WTC11 (cell line): ENCODE measurements around the gene PTPRN2. TPM values are rescaled to one million over a fixed set of nuclear protein-coding genes. Genes with fewer than 3 reads are reported as not detected.

Source experiments
- ATAC-seq: fragments of 200-7000 bp; cut with Tn5 transposase; 2 replicates; pipeline ENCODE4 v1.10.0; 2021; ENCODE audit warnings: mild to moderate bottlenecking, moderate library complexity
- CTCF ChIA-PET: fragments of 300-600 bp; sonication (Branson Sonifier 250); formaldehyde crosslinking; loops from one replicate; lab custom pipeline; 2021; ENCODE audit warnings: antibody characterized with exemption; lab: Charles Lee
- POLR2A ChIA-PET: fragments of 350-600 bp; sonication (Branson Sonifier 250); formaldehyde crosslinking; loops from one replicate; lab custom pipeline; 2021; ENCODE audit warnings: antibody characterized with exemption; lab: Charles Lee
- DNase-seq: peaks from one replicate; pipeline ENCODE4 v3.0.0; 2021; ENCODE audit warnings: low spot score
- H3K27ac Mint-ChIP-seq: 2 replicates; pipeline ENCODE4 v1.8.0; 2021; ENCODE audit warnings: mixed read lengths
- H3K27me3 Mint-ChIP-seq: 2 replicates; pipeline ENCODE4 v1.8.0; 2021; ENCODE audit warnings: low read depth, mild to moderate bottlenecking, moderate library complexity, mixed read lengths
- H3K36me3 Mint-ChIP-seq: 2 replicates; pipeline ENCODE4 v1.8.0; 2021; ENCODE audit warnings: mixed read lengths
- H3K4me1 Mint-ChIP-seq: 2 replicates; pipeline ENCODE4 v1.8.0; 2022; ENCODE audit warnings: mixed read lengths
- H3K4me3 Mint-ChIP-seq: 2 replicates; pipeline ENCODE4 v1.8.0; 2021; ENCODE audit warnings: mild to moderate bottlenecking, moderate library complexity, mixed read lengths
- H3K9me3 Mint-ChIP-seq: 2 replicates; pipeline ENCODE4 v1.8.0; 2021; ENCODE audit warnings: mixed read lengths
- AFF4 ChIP-seq: sonication (generic); formaldehyde crosslinking; IDR thresholded peaks from 2 replicates; pipeline ENCODE4 v1.8.1; 2023; ENCODE audit warnings: mild to moderate bottlenecking, missing genetic modification reagents, borderline replicate concordance
- AR ChIP-seq: fragments of 250-450 bp; sonication (Bioruptor Pico); IDR thresholded peaks from 2 replicates; pipeline ENCODE4 v1.9.0; 2021; ENCODE audit warnings: mild to moderate bottlenecking
- ATF6 ChIP-seq: sonication (generic); formaldehyde crosslinking; IDR thresholded peaks from 2 replicates; pipeline ENCODE4 v1.8.1; 2023; ENCODE audit warnings: mild to moderate bottlenecking, missing genetic modification reagents
- CREM ChIP-seq: sonication (generic); formaldehyde crosslinking; IDR thresholded peaks from 2 replicates; pipeline ENCODE4 v1.8.1; 2022; ENCODE audit warnings: mild to moderate bottlenecking, missing genetic modification reagents, moderate library complexity
- E2F1 ChIP-seq: sonication (generic); formaldehyde crosslinking; IDR thresholded peaks from 2 replicates; pipeline ENCODE4 v1.8.0; 2022; ENCODE audit warnings: mild to moderate bottlenecking, missing genetic modification reagents
- ELF4 ChIP-seq: sonication (generic); formaldehyde crosslinking; IDR thresholded peaks from 2 replicates; pipeline ENCODE4 v1.8.1; 2022; ENCODE audit warnings: low read depth, mild to moderate bottlenecking, moderate library complexity, missing genetic modification reagents
- EMX1 ChIP-seq: fragments of 250-450 bp; sonication (Bioruptor Pico); IDR thresholded peaks from 2 replicates; pipeline ENCODE4 v1.8.0; 2021; ENCODE audit warnings: mild to moderate bottlenecking
- FOXP4 ChIP-seq: sonication (generic); formaldehyde crosslinking; IDR thresholded peaks from 2 replicates; pipeline ENCODE4 v1.8.0; 2022; ENCODE audit warnings: mild to moderate bottlenecking, missing genetic modification reagents
- GRHL2 ChIP-seq: fragments of 250-450 bp; sonication (Bioruptor Pico); IDR thresholded peaks from 2 replicates; pipeline ENCODE4 v1.8.0; 2022; ENCODE audit warnings: mild to moderate bottlenecking, moderate library complexity; ENCODE audit not compliant: insufficient replicate concordance, severe bottlenecking
- NFE2L1 ChIP-seq: sonication (generic); formaldehyde crosslinking; IDR thresholded peaks from 2 replicates; pipeline ENCODE4 v1.8.1; 2023; ENCODE audit warnings: missing genetic modification reagents
- SMAD4 ChIP-seq: sonication (generic); formaldehyde crosslinking; IDR thresholded peaks from 2 replicates; pipeline ENCODE4 v1.8.0; 2022; ENCODE audit warnings: mild to moderate bottlenecking, missing genetic modification reagents
- TEAD1 ChIP-seq: sonication (generic); formaldehyde crosslinking; IDR thresholded peaks from 2 replicates; pipeline ENCODE4 v1.8.0; 2022; ENCODE audit warnings: mild to moderate bottlenecking, missing genetic modification reagents
- TP53 ChIP-seq: sonication (generic); formaldehyde crosslinking; IDR thresholded peaks from 2 replicates; pipeline ENCODE4 v1.8.1; 2023; ENCODE audit warnings: mild to moderate bottlenecking, missing genetic modification reagents
- ZNF396 ChIP-seq: fragments of 250-450 bp; sonication (Bioruptor Pico); IDR thresholded peaks from 2 replicates; pipeline ENCODE4 v1.8.0; 2021; ENCODE audit warnings: mild to moderate bottlenecking, moderate library complexity, borderline replicate concordance
- ZNF512 ChIP-seq: sonication (generic); formaldehyde crosslinking; IDR thresholded peaks from 2 replicates; pipeline ENCODE4 v1.8.1; 2022; ENCODE audit warnings: missing genetic modification reagents, borderline replicate concordance
- total RNA-seq: library from RNA; stranded (reverse); gene quantifications from 3 replicates; pipeline ENCODE4 v1.2.3, GENCODE V29; 2021

The PTPRN2 gene
- total RNA-seq, 1 experiment from 2014 or later = 4.7 TPM

GRCh38 chr7:158550886-158551452, 36.7 kb downstream of the PTPRN2 start:
- TF ChIP-seq FOXP4 (CRISPR knock-in tag) = no peak
- Mint-ChIP-seq H3K4me3 (no peak overlapping the region), H3K4me1 (peaks cover 20% of the 10 kb centered on the region), H3K36me3 (no peaks in the 10 kb centered on the region), H3K27ac (no peak overlapping the region), H3K9me3 (no peaks in the 10 kb centered on the region), H3K27me3 (peaks cover 9% of the 10 kb centered on the region)
- ChIA-PET POLR2A (no interaction called here), CTCF (no interaction called here)
- no peak for DNase-seq
- no peak for ATAC-seq

GRCh38 chr7:158550394-158550700, 37.3 kb downstream of the PTPRN2 start:
- TF ChIP-seq NFE2L1 (CRISPR knock-in tag) = no peak
- TF ChIP-seq AR (CRISPR knock-in tag) = no peak
- TF ChIP-seq EMX1 (CRISPR knock-in tag) = no peak
- no peak for TF ChIP-seq E2F1 (CRISPR knock-in tag)
- no peak for TF ChIP-seq AFF4
- no peak for TF ChIP-seq TP53
- no peak for TF ChIP-seq CREM (CRISPR knock-in tag)
- TF ChIP-seq ELF4 (CRISPR knock-in tag) = no peak
- TF ChIP-seq ZNF512 (CRISPR knock-in tag) = no peak
- no peak for TF ChIP-seq SMAD4
- no peak for TF ChIP-seq ATF6 (CRISPR knock-in tag)
- TF ChIP-seq TEAD1 = no peak
- TF ChIP-seq GRHL2 (CRISPR knock-in tag) = no peak
- no peak for TF ChIP-seq ZNF396
- no peaks in the 10 kb centered on the region for H3K9me3 Mint-ChIP-seq
- DNase-seq = no peak
- peaks cover 9% of the 10 kb centered on the region for H3K27me3 Mint-ChIP-seq
- H3K4me1 Mint-ChIP-seq = peaks cover 20% of the 10 kb centered on the region
- H3K27ac Mint-ChIP-seq = no peak overlapping the region
- ATAC-seq = no peak
- H3K36me3 Mint-ChIP-seq = no peaks in the 10 kb centered on the region
- POLR2A ChIA-PET = no interaction called here
- H3K4me3 Mint-ChIP-seq = no peak overlapping the region
- CTCF ChIA-PET = no interaction called here
